GM15510 (cell line): ENCODE results near the gene LRRC70.

ENCODE experiments used
- POLR2A ChIP-seq: IDR thresholded peaks from 3 replicates; pipeline ENCODE4 v1.6.1; 2011; ENCODE audit warnings: borderline replicate concordance; ENCODE audit not compliant: insufficient read length; ENCODE audit errors: extremely low read depth

Gene LRRC70

DNA sequence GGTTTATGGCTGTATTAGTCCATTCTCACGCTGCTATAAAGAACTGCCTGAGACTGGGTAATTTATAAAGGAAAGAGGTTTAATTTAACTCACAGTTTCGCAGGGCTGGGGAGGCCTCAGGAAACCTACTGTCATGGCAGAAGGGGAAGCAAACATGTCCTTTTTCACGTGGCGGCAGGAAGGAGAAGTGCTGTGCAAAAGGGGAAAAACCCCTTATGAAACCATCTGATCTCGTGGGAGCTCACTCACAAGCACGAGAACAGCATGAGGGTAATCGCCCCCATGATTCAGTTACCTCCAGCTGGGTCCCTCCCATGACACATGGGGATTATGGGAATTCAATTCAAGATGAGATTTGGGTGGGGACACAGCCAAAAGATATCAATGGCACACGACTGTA is 13.9 kb downstream of the LRRC70 start:
- no peak for TF ChIP-seq POLR2A

DNA sequence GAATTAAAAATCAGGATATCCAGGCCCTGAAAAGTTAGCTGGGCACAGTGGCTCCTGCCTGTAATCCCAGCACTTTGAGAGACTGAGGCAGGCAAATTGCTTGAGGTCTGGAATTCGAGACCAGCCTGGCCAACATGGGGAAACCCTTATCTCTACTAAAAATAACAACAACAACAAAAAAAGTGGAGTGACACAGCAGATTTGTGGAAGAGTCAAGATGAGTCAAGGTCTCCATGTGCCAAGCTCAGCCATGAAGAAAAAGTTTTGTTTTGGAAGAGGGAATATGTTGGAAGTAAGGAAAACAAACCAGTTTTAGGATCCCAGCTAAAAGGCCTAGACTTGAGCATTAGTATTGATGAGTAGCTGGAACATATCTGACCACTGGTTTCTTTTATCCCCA is 14.7 kb downstream of the LRRC70 start:
- TF ChIP-seq POLR2A = no peak

DNA sequence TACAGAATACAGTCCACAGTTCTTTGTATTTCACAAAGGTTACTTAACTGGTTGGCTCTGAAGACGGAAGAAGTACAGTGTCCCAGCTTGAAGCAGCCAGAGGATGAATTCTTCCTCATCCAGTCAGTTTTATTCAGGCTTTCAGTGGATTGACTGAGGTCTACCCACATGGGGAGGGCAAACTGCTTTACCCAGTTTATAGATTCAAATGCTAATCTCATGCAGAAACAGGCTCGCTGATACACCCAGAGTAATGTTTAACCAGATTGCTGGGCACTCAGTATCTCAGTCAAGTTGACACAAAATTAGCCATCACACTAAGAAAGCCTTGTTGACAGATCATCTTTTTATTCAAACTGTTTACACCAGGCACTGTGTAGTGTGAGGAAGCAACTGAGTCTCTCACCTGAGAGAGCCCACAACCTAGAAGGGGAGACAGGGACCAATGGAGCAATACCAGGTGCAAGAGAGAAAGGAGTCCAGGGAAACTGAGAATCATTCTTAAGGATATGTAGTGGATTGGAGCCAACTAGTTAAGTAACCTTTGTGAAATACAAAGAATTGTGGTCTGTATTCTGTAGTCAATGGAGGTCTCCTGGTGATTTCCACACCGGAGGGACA is 15.9 kb downstream of the LRRC70 start:
- no peak for TF ChIP-seq POLR2A

DNA sequence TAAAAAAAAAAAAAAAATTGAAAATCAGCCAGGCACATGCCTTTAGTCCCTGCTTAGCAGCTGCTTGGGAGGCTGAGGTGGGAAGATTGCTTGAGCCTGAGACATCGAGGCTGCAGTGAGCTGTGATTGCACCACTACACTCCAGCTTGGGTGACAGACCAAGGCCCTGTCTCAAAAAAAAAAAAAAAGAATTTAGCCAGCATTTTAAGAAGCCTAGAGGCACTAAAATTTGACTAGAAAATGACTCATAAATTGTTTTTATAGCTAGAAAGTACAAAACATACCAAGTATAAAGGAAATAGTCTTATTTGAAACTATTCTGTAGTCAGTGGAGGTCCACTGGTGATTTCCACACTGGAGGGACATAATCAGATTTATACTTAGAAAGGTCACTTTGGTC is 17.5 kb downstream of the LRRC70 start:
- TF ChIP-seq POLR2A = no peak

DNA sequence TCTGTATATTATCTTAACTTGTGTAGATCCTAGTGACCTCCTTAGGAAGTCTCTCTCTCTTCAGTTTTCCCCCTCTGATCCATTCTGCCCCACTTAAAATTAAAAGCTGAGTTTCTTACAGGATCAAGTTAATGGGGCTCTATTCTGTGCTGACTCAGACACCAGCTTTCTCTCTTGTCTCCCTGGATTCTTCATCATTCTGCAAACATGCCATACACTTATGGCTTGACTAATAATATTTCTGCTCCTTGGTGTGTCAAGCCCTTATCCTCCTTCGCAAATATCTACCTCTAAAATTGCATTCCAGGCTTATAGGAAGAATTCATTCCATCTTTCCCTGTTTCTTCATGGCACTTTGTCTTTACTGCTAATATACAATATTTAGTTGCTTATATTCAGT is 18.1 kb downstream of the LRRC70 start:
- TF ChIP-seq POLR2A = no peak

DNA sequence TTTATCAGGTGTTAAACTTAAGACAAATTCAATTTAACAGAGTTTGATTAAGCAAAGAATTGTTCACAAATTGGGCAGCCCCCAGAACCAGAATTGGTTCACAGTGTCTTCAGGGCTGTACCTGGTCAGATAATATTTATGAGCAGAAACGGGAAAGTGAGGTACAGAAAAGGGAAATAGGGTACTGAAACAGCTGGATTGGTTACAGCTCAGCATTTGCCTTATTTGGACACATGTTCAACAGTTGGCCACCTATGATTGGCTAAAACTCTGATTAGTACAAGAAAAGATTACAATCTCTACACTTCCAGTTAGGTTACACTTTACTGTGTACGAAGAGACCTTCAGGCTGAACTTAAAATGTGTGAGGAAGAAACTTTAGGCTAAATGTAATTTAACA is 18.7 kb downstream of the LRRC70 start:
- TF ChIP-seq POLR2A = no peak

DNA sequence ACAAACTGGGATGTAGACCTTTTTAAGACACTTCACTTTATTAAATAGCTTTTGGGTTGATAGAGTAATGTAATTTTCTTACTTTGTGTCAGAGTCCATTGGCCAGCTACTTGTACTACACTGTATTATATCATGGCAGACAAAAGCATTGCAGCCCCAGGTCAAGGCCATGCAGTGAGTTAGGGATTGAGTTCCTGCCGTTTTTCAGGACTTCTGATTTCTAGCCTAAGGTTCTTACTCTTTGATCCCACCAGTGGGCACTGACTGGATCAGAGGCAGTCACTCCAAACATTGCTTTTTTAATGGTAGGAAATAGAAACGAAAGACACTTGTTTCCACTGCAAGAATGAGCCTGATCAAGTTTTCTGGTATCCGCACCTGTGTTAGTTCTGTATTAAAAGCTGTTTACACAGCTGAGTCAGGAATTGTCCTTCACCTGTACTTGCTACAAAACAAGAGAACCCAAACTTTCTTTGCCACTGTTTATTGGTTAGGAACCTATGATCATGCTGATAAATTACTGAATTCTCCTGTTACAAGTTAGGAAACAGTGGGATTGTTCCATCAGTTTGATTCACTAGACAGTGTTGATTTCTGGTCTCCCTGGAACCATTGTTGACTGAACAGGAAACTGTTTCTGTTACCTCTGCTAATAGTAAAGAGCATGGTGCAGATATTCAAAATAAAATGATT is 22.1 kb downstream of the LRRC70 start:
- no peak for TF ChIP-seq POLR2A

DNA sequence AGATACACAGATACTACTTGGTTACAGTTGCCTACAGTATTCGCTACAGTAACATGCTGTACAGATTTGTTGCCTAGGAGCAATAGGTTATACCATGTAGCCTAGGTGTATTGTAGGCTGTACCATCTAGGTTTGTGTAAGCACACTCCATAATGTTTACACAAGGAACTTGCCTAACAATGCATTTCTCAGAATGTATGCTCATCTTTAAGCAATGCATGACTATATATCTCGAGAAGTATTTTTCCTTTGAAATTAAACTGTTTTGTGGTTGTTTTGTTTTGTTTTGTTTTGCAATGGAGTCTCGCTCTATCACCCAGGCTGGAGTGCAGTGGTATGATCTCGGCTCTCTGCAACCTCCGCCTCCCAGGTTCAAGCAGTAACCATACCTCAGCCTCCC is 25.3 kb downstream of the LRRC70 start:
- no peak for TF ChIP-seq POLR2A

DNA sequence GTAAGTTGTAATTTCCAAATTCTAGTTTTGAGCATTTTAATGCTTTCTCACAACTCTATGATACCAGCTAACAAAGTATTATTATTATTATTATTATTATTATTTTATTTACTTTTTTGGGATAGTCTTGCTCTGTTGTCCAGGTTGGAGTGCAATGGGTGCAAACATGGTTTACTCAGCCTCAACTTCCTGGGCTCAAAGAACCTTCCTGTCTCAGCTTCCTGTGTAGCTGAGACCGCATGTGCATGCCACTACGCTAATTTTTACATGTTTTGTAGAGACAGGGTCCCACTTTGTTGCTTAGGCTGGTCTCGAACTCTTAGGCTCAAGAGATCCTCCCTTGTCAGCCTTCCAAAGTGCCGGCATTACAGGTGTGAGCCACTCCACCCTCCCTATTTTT is 27.0 kb downstream of the LRRC70 start:
- TF ChIP-seq POLR2A = no peak

DNA sequence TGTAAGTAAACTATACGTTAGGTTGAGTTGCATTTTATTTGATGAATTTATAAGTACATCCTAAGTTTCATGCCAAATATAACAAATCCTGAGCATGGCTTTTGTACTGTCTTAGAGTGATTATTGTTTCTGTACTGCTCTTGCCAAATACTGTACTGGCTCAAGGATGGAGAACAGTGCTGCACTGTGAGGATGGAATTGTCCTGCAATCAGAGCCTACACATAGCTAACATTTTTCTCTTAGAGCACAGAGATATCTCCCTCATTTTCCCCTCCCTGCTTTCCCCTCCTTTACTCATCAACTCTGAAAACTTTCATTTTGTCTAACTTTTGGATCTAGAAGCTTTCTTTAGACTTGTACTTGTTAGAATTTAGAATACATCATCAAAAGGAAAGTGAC is 28.3 kb downstream of the LRRC70 start:
- no peak for TF ChIP-seq POLR2A

DNA sequence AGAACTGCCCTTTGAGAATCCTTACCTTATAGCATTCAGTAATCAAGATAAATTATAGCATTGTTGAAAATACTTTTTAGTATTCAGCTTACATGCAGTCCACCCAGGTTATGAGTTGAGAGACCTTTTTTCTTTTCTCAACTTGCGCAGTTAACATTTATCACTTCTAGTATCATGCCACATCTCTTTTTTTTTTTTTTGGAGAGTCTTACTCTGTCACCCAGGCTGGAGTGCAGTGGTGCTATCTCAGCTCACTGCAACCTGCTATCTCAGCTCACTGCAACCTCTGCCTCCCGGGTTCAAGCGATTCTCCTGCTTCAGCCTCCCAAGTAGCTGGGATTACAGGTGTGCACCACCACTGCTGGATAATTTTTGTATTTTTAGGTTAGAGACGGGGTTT is 29.0 kb downstream of the LRRC70 start:
- no peak for TF ChIP-seq POLR2A

DNA sequence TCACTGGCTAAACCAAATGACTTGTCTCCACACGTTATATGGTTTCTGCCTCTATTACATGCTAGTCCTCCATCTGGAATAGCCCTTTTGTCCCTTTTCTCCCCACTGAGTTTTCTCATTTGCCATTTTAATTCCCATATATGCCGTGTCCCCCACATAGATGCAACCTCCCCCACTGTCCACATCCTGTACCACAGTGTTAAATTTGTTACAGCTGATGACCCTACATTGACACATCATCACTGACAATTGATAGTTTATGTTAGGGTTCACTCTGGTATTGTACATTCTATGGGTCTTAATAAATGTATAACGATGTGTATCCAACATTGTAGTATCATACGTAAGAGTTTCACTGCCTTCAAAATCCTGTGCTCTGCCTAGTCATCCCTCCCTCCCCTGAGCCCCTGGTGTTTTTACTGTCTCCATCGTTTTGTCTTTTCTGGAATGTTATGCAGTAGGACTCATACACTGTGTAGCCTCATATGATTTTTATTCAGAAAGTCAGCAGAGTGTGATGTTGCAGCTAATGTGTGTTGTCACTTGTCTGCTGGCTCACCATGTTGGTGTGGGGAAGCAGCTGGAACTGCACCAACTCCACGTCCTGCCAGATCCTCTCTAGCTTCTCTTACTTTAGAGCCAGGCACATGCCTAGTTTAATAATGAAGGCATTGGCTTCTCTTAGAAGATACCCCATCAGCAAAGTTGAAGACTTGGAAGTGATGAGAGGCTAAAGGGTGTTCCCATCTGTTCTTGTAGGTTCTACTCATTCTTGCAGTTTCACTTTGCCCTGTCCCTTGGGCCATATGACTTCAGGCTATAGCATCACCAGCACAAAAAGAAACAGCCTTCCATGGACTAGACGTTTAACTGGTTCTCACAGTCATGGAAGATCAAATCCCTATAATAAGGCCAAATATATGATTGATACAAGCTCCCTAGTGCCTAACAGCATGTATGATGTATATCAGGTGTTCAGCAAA is 30.2 kb downstream of the LRRC70 start:
- no peak for TF ChIP-seq POLR2A

DNA sequence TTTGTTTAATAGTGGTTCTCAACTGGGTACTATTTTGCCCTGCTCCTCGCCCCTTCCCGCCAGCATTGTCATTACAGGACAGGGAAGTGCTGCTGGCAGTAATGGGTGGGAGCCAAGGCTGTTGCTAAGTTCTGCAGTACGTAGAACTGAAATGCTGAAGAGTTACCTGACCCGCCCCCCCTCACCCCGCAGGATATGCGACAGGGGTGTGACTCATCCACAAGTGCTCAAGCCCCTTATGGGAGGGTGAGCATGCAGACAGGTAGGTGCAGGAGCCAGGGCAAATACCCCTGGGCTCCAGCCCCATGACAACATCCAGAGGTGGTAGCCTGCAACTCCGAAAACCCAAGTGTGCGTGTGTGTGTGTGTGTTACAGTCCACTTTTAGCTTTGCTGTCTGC is 35.7 kb downstream of the LRRC70 start:
- no peak for TF ChIP-seq POLR2A

DNA sequence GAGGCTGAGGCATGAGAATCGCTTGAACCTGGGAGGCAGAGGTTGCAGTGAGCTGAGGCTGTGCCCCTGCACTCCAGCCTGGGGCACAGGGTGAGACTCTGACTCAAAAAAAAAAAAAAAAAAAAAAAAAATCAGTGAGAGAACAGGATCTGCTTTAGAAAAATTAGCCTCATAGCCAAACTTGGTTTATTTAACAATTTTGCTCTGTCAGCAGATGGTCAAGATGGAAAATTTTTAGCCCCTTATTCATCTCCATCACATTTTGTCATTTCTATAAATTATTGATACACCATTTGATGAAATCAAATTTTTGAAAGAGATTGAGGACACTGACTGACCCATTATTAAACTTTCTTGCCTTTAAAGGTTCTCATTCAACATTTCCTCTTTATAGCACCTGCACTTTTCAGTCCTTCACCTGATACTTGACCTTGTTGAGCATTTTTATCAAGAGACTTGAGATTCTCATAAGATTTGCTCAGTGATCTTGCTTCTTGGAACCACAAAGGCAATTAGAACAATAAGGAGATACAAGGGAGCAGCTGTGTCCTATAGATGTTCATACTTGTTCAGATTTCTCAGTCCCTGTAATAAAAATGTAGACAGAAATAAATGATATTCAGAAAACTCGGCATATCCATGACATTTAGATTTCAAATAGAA is 38.1 kb downstream of the LRRC70 start:
- no peak for TF ChIP-seq POLR2A

DNA sequence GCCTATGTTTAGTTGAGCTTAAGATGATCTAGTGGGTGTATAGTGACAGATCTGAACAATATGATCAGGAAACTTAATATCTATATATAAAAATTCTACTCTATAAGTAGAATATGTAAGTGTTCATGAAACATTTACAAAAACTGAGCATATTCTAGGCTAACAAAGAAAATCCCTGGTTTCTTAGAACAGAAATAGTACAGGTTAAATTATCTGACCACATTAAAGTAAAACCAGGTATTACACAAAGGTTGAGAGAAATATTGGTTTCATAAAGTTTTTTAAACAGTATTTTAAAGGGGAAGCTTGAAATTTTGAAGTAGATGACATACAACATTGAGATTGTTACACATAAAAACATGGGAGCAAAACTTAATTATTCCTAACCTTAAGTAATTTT is 39.3 kb downstream of the LRRC70 start:
- no peak for TF ChIP-seq POLR2A
